ENCODE results near the gene MTMR4.
"Not testable (repeated sequence)": the region's sequence is repeated elsewhere in the genome, so short reads cannot be mapped to it uniquely, and the experiment has no call there.

The MTMR4 gene

GRCh38 chr17:58514770-58515157, 326 bp upstream of the MTMR4 start:
- Mint-ChIP-seq H3K4me1 (ENCODE audit: low read depth) (peaks cover 66% of the 10 kb centered on the region), H3K27ac (no peak overlapping the region), H3K27me3 (peaks cover 4% of the 10 kb centered on the region), H3K9me3 (no peaks in the 10 kb centered on the region), H3K36me3 (ENCODE audit: low read depth) (peaks cover 43% of the 10 kb centered on the region), H3K4me3 (peak overlapping the region; percentile 71)

- Mint-ChIP-seq H3K27me3 (peaks cover 4% of the 10 kb centered on the region), H3K4me3 (peak overlapping the region; percentile 95), H3K9me3 (no peaks in the 10 kb centered on the region), H3K4me1 (ENCODE audit: low read depth) (peaks cover 59% of the 10 kb centered on the region), H3K27ac (peak overlapping the region; percentile 93), H3K36me3 (ENCODE audit: low read depth) (peaks cover 52% of the 10 kb centered on the region)
Observed at GRCh38 chr17:58513267-58513964, 1.0 kb downstream of the MTMR4 start.

- Mint-ChIP-seq H3K4me3 (no peak overlapping the region), H3K27me3 (no peaks in the 10 kb centered on the region), H3K27ac (peak overlapping the region; percentile 22), H3K36me3 (ENCODE audit: low read depth) (peaks cover 72% of the 10 kb centered on the region), H3K9me3 (no peaks in the 10 kb centered on the region), H3K4me1 (ENCODE audit: low read depth) (peaks cover 32% of the 10 kb centered on the region)
Observed at GRCh38 chr17:58510075-58510474, 4.4 kb downstream of the MTMR4 start.

GRCh38 chr17:58508341-58509067, 5.9 kb downstream of the MTMR4 start:
- Mint-ChIP-seq H3K27ac (no peak overlapping the region), H3K4me3 (no peak overlapping the region), H3K36me3 (ENCODE audit: low read depth) (peaks cover 84% of the 10 kb centered on the region), H3K27me3 (no peaks in the 10 kb centered on the region), H3K9me3 (no peaks in the 10 kb centered on the region), H3K4me1 (ENCODE audit: low read depth) (peaks cover 30% of the 10 kb centered on the region)

- H3K36me3 Mint-ChIP-seq (ENCODE audit: low read depth) = peaks cover 85% of the 10 kb centered on the region
- H3K27ac Mint-ChIP-seq = no peak overlapping the region
- H3K4me3 Mint-ChIP-seq = no peak overlapping the region
- H3K27me3 Mint-ChIP-seq = no peaks in the 10 kb centered on the region
- H3K9me3 Mint-ChIP-seq = no peaks in the 10 kb centered on the region
- peaks cover 18% of the 10 kb centered on the region for H3K4me1 Mint-ChIP-seq (ENCODE audit: low read depth)
Observed at GRCh38 chr17:58507123-58507634, 7.3 kb downstream of the MTMR4 start.

- Mint-ChIP-seq H3K4me3 (no peak overlapping the region), H3K27ac (no peak overlapping the region), H3K36me3 (ENCODE audit: low read depth) (peaks cover 78% of the 10 kb centered on the region), H3K4me1 (ENCODE audit: low read depth) (peaks cover 13% of the 10 kb centered on the region), H3K9me3 (no peaks in the 10 kb centered on the region), H3K27me3 (no peaks in the 10 kb centered on the region)
Observed at GRCh38 chr17:58506354-58507080, 7.9 kb downstream of the MTMR4 start.

- Mint-ChIP-seq H3K27me3 (no peaks in the 10 kb centered on the region), H3K4me1 (ENCODE audit: low read depth) (peaks cover 4% of the 10 kb centered on the region), H3K9me3 (no peaks in the 10 kb centered on the region), H3K27ac (peak overlapping the region; percentile 69), H3K4me3 (no peak overlapping the region), H3K36me3 (ENCODE audit: low read depth) (peaks cover 69% of the 10 kb centered on the region)
Observed at GRCh38 chr17:58504826-58505351, 9.5 kb downstream of the MTMR4 start.

- Mint-ChIP-seq H3K27me3 (no peaks in the 10 kb centered on the region), H3K9me3 (no peaks in the 10 kb centered on the region), H3K36me3 (ENCODE audit: low read depth) (peaks cover 68% of the 10 kb centered on the region), H3K27ac (no peak overlapping the region), H3K4me1 (ENCODE audit: low read depth) (peaks cover 6% of the 10 kb centered on the region), H3K4me3 (no peak overlapping the region)
Observed at GRCh38 chr17:58503866-58504265, 10.6 kb downstream of the MTMR4 start.

- not testable (repeated sequence) for H3K4me1 Mint-ChIP-seq (ENCODE audit: low read depth); H3K27ac Mint-ChIP-seq; H3K9me3 Mint-ChIP-seq; H3K4me3 Mint-ChIP-seq; H3K27me3 Mint-ChIP-seq
- peaks cover 71% of the 10 kb centered on the region for H3K36me3 Mint-ChIP-seq (ENCODE audit: low read depth)
Observed at GRCh38 chr17:58503134-58503533, 11.3 kb downstream of the MTMR4 start.

- H3K27me3 Mint-ChIP-seq = no peaks in the 10 kb centered on the region
- no peak overlapping the region for H3K4me3 Mint-ChIP-seq
- H3K4me1 Mint-ChIP-seq (ENCODE audit: low read depth) = peaks cover 8% of the 10 kb centered on the region
- no peaks in the 10 kb centered on the region for H3K9me3 Mint-ChIP-seq
- H3K27ac Mint-ChIP-seq = no peak overlapping the region
- peaks cover 71% of the 10 kb centered on the region for H3K36me3 Mint-ChIP-seq (ENCODE audit: low read depth)
Observed at GRCh38 chr17:58501451-58501850, 13.0 kb downstream of the MTMR4 start.

- Mint-ChIP-seq H3K4me3 (no peak overlapping the region), H3K27me3 (no peaks in the 10 kb centered on the region), H3K9me3 (no peaks in the 10 kb centered on the region), H3K36me3 (ENCODE audit: low read depth) (peaks cover 76% of the 10 kb centered on the region), H3K4me1 (ENCODE audit: low read depth) (peaks cover 11% of the 10 kb centered on the region), H3K27ac (no peak overlapping the region)
Observed at GRCh38 chr17:58498177-58498828, 16.1 kb downstream of the MTMR4 start.

- peak overlapping the region; percentile 82 for H3K27ac Mint-ChIP-seq
- H3K9me3 Mint-ChIP-seq = no peaks in the 10 kb centered on the region
- peaks cover 86% of the 10 kb centered on the region for H3K36me3 Mint-ChIP-seq (ENCODE audit: low read depth)
- peaks cover 26% of the 10 kb centered on the region for H3K4me1 Mint-ChIP-seq (ENCODE audit: low read depth)
- no peak overlapping the region for H3K4me3 Mint-ChIP-seq
- H3K27me3 Mint-ChIP-seq = no peaks in the 10 kb centered on the region
Observed at GRCh38 chr17:58493506-58493905, 20.9 kb downstream of the MTMR4 start.

- H3K27me3 Mint-ChIP-seq = no peaks in the 10 kb centered on the region
- H3K27ac Mint-ChIP-seq = peak overlapping the region; percentile 88
- peaks cover 80% of the 10 kb centered on the region for H3K36me3 Mint-ChIP-seq (ENCODE audit: low read depth)
- no peaks in the 10 kb centered on the region for H3K9me3 Mint-ChIP-seq
- H3K4me3 Mint-ChIP-seq = no peak overlapping the region
- H3K4me1 Mint-ChIP-seq (ENCODE audit: low read depth) = peaks cover 27% of the 10 kb centered on the region
Observed at GRCh38 chr17:58492238-58493121, 22.0 kb downstream of the MTMR4 start.
